G401.6 (cell line): ENCODE measurements around the gene DLG1.

Source experiments
- FAIRE-seq: peaks from 2 replicates; lab custom pipeline; 2012; peaks lifted over from hg19 to GRCh38; lab: Jason Lieb, UNC

Gene DLG1

DNA sequence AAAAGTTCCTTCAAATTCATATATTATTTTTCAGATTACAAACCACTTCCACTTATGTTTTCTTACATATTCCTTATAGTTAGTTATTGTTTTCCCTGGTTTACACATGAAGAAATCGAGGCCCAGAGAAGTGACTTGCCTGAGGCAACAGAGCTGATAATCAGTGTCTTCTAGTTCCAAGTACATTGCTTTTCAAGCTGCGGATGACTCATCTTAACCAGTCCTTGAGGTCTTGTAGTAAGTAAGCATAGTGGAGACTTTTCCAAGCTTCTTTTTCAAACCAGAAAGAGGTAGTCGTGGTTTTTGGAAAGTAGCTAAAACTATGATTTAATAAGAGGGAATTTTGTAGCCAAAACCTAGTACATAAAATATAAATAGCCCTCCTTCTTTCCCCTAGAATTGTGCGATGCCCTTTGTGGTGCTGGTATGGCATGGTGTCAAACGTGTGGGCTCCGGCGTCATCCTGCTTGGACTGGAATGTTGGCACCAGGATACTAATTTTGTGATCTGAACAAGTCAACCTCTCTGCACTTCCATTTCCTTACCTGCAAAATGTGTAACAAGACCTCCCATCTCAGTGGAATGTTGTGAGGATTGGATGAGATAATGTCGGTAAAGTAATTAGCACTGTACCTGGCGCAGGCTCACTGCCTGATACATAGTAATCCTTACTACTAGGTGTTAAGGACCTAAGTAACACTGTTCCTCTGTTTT lies 19.0 kb upstream of the DLG1 start:
- no peak for FAIRE-seq

DNA sequence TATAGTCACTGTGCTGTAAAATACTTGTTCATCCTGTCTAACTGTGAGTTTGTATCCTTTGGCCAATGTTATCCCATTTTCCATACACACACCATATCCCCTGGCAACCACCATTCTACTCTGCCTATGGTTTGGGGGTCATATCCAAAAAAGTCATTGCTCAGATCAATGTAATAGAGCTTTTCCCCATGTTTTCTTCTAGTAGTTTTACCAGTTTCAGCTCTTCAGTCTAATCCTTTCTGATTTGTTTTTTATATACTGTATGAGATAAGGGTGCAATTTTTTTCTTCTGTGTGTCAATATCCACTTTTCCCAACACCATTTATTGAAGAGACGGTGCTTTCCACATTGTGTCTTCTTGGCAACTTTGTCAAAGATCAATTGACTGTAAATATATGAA lies 14.0 kb upstream of the DLG1 start:
- no peak for FAIRE-seq

GRCh38 chr3:197311591-197311990 lies 13.2 kb upstream of the DLG1 start:
- FAIRE-seq, result no peak

GRCh38 chr3:197309528-197310361 lies 11.3 kb upstream of the DLG1 start:
- FAIRE-seq, result peak; percentile 98

- FAIRE-seq, result no peak
Measured at GRCh38 chr3:197308591-197308990, 10.2 kb upstream of the DLG1 start.

DNA sequence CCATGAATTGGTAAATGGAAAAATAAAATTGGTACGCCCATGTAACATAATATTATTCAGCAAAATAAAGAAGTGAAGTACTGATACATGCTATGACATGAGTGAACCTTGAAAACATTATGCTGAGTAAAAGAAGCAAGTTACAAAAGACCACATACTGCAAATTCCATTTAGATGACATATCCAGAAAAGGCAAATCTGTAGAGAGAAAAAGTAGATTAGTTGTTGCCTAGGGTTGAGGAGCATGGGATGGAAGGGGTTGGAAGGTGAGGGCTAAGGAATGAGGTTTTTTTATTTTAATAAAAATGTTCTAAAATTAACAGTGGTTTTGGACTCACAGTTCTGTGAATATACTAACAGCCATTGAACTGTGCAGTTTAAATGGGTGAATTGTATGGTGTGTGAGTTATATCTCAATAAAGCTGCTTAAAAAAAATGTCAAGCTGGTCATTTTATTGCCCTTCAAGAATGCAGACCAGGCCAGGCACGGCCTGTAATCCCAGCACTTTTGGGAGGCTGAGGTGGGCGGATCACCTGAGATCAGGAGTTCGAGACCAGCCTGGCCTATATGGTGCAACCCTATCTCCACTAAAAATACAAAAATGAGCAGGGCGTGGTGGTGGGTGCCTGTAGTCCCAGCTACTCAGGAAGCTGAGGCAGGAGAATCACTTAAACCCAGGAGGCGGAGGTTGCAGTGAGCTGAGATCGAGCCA lies 8.1 kb upstream of the DLG1 start:
- peak; percentile 99 for FAIRE-seq

DNA sequence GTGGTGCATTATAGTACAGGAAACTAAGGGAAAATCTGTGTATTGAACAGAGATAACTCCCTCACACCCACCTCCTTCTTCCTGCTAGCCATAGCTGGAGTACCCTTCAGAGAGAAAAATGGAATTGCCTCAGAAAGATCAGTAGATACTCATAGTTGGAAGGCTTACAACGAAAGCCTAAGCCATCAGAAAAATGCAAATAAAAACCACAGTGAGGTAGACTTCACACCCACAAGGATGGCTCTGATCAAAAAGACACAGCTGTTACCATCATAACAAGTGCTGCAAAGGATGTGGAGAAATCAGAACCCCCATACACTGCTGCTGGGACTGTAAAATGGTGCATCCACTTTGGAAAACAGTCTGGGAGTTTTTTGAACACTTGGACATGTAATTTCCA lies 7.4 kb upstream of the DLG1 start:
- FAIRE-seq, result no peak

DNA sequence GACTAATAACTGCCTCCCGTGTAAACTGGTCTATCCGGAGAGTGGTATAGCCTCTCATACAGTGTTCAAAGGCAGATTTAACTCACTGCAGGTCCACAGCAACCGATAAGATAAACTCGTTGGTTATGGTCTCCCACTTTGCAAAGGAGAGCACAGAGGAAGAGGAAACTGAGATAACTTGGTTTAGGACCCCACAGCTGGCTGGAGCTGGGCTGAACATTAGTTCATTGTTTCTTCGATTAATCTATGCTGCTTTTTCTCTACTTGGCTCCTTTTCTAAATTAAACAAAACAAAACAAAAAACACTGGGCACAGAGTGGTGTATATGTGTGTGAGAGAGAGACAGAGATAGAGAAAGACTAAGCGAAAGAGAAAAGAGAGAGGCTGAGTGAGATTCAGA lies 5.0 kb upstream of the DLG1 start:
- no peak for FAIRE-seq

DNA sequence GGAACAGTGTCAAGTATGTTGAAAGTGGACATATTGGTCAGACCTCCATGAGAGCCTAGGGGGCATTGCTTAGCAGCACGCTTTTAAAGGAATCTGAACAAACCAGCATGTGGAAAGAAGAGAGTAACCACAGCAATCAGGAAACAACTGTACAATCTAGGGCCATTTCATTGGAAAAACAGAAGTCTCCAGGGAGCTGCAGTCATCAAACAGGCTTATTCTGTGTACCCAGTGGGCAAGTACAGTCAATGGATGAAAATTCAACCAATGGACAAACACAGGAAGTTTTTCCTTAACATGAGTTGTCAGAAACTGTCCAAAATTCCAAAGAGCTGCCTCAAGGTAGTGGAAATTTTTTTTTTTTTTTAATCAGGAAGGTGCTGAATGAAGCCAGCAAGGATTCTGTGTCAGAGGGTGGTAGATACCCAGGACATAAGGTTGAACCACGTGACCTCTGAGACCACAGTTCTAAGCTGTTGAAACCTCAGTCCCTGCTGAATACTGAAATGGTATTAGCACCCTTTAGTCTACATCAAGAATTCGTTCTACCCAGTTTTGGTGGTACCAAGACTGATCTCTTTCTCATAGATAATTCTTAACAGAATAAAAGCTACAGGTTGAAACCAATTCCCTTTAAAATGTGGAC lies 4.4 kb upstream of the DLG1 start:
- peak; percentile 84 for FAIRE-seq

DNA sequence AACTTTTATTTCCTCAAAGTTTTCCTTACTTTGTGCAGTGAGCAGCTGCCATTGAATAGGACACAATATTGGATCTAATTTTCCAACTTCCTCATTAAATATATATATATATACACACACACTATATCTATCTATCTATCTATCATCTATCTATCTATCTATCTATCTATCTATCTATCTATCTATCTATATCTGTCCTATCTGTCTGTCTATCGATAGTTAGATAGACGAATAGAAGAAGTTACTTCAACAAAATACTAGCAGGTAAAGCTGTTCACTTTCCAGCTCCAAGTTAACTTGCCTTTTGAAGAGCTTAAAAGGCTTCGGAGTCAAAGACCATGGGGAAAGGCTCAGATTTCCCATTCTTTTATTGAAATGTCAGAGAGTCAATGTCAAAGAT lies 3.6 kb upstream of the DLG1 start:
- FAIRE-seq, result no peak

GRCh38 chr3:197300361-197300760 lies 1.9 kb upstream of the DLG1 start:
- FAIRE-seq, result no peak

DNA sequence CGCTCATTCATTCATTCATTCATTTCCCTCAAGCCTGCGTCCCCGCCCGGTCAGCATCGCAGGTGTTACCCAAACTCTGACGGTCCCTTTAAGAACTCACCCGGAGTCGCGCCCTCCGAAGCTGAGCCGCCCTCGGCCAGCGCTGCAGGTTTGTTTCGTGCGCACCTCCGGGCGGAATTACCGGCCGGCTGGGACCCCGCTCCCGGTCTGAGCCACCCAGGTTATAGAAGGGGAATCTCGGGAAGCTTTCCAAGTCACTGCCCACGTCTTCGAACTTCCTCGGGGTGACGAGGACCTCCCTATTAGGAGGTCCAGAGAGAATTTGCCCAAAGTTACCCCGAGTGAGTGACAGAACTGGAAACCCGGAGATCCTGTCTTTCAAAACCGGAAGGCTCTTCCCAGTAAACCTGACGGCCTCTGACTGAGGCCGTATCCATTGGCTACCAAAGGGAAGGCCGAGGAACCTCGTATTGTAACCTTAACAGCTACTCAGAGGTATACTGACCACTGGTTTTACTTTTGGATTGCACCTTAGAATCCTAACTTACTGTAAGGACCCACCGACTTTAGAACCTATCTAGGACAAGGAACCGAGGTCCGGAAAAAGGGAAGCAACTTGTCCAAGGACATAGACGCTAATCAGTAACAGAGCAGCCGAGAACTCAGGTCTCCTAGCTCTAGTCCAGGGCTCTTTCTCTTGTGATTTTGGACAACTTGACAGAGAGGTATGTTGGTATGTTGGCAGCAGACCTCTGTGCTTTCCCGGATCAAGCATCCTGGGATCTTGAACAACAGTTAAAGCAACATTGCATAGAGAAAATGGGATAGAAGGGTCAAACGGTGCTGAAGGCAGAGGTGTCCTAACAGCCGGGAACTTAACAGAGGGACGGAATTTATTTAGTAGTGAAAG lies 788 bp upstream of the DLG1 start:
- FAIRE-seq, result no peak

DNA sequence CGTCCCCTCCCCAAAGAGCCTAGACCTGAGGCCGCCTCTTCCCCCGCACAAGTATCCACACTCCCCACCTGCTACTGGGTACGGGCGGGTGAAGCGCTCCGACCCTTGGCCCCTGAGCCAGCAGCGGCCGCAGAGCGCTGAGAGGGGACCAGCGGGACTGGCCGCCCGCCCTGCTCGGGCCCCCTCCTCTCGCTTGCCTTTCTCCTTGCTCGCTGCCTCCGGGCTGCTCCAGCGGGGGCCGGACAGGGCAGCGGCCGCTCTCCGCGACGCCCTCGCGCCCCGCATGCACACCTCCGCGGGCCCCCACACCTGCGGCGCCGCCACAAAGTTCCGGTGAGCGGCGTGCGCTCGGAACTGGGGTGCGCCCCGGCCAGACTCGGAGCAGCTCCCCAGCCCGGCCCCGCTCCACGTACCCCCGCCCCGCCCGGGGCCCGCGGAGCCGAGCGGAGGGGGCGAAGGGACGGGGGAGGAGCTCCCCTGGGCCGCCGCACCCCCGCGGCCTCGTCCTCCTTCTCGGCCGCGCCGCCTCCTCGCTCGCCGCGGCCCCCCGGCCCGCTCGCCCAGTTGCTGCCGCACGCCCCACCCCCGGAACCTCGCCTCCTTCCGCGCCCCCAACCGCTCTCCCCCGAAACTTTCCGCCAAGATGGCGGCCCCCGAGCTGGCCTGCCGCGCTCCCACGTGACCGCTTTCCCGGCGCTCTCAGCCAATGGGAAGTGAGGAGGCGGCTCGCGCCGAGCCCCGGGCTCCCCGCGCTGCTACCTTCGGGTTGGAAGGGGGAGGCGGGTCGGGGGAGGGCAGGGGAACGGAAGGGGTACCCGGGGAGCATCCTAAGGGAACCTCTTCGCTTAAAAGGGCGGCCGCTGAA lies 704 bp downstream of the DLG1 start:
- no peak for FAIRE-seq

DNA sequence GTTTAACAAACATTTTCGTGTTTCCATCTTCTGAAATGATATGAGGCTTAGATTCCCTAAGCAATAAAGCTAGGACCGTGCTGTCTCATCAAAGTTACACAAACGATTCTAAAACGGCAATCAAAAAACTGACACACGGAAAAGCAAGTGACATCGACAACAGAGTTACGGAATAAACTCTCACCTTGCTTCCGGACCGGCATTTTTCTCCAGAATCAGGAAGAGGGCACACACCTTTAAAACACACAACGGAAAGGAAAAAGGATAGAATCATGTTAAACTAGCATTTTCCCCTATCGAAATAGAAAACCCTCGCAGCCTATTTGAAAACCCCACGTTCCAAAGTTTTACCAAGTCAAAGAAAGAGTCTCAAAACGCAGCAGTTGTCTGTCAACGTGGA lies 1.4 kb downstream of the DLG1 start:
- FAIRE-seq, result no peak

DNA sequence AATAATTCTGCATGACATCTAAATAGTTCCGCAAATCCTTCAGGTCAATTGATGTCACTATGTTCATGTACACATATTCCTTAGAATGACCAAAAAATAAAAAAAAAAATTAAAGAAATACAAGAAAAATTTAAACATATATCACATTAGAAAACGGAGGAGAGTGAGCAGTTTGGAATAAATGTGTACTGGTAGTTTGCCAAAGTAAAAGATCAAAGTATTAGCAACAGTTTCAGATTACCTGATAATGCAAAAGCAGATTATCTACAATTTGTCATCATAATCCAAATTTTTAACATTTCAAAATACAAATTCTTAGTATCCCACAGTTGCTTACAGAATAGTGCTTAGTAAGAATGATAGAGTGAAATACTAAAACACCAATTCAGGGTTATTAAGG lies 1.9 kb downstream of the DLG1 start:
- FAIRE-seq, result no peak

DNA sequence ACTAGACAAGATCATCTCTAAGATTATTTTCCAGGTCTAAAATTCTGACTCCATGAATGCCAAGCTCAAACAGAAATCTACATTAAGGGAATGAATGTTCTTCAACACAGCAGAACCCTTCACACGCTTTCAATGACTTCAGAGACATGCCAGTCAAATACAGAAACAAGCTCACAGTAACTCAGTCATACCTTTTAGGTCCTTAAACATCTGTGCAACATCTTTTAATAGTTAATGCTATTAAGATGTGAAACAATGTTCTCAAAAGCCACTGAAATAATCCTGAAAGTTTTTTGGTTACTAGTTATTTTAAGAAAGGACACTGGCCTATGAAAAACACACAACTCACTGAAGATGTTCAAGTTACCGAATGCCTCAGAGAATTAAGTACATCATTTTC lies 2.5 kb downstream of the DLG1 start:
- peak; percentile 15 for FAIRE-seq

DNA sequence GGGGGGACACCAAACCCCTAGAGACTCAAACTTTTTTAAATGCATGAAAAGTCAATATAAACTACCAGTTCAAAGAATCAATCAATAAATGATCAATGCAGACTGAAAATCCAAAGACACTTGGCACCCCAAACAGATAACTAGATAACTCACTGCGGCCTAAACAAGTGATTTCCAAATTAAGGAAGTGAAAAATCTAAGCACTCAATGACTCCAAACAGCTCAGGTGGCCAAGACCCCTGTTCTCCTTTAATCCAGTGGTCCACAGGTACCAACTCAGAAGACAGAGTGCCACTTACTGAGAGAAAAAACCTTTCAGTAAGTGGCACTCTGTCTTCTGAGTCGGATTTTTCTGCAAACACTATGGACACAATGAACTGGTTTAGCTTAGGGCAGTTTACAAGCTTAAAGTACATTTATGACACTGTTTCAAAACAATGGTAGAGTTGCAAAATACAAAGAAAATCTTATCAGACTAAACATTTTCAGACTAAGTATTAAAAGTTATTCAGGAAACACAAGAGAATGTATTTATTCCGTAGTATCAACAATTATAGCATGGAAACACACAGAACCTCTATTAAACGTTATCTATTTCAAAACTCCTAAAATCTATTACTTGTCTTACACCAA lies 4.7 kb downstream of the DLG1 start:
- FAIRE-seq, result peak; percentile 21

DNA sequence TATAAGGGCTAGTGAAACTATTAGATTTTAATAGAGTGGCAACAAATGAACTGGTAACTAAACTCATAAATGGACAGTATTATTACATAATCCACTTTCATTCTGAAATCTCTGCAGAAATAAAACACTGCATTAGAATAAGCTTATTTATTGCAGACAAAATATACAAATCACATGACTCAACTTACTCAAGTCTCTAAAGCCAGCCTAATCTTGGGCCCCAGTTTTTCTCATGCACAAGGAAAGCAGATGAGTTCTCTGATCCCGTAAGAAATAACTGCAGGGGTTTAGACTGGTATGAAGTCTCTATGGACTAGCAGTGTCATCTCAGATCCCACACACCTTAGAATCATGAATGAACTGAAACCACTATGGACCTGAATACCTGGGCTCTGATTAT lies 5.8 kb downstream of the DLG1 start:
- FAIRE-seq, result no peak

GRCh38 chr3:197292083-197292646 lies 6.2 kb downstream of the DLG1 start:
- FAIRE-seq, result no peak

DNA sequence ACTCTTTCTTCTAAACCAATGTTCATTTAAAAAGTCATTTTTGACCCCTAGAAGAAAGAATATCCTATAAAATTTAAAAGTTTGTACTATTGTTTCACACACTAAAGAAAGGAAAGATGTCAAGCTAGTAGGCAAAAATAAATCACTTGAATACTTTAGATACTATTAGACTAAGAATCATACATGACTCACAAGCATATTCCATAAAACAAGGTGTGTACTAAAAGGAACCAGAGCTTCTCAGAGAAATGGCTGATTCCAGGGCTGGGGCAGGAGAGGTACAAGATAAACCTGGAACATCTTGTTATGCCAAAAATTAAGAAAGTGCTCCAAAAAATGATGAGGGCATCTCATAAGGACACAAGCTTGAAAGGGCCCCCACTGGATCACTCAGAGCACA lies 8.7 kb downstream of the DLG1 start:
- peak; percentile 40 for FAIRE-seq
